ENCODE results near the gene GALNT18.

Gene GALNT18

GRCh38 chr11:11313902-11314692 is 307.7 kb downstream of the GALNT18 start:
- POLR2A ChIA-PET, result no interaction called here
- Histone ChIP-seq H3K4me1 (ENCODE audit: control insufficient read depth, insufficient read depth, low read length) (no peaks in the 10 kb centered on the region), H3K9me3 (ENCODE audit: control insufficient read depth, insufficient read depth, low read depth, low read length) (no peaks in the 10 kb centered on the region), H3K27ac (ENCODE audit: extremely low read depth, low read depth, low read length) (no peak overlapping the region), H3K36me3 (ENCODE audit: control insufficient read depth in 2 of 2, insufficient read depth in 1 of 2, low read length in 2 of 2) (no peaks in the 10 kb centered on the region), H3K4me3 (ENCODE audit: low read depth, low read length) (no peak overlapping the region)
- CTCF ChIA-PET, result no interaction called here
- TF ChIP-seq ZNF274 (IDR thresholded peaks at IDR 0.05; ENCODE audit: low read length) (no peak), ZNF274 (tag by site-specific recombination; IDR thresholded peaks at IDR 0.05; ENCODE audit: borderline replicate concordance) (no peak), OSR2 (tag by site-specific recombination; IDR thresholded peaks at IDR 0.05) (no peak), ZNF518A (tag by site-specific recombination; conservative IDR thresholded peaks at IDR 0.05; ENCODE audit: low read depth) (no peak), ZNF121 (tag by site-specific recombination; IDR thresholded peaks at IDR 0.05) (no peak), ZNF660 (tag by site-specific recombination; IDR thresholded peaks at IDR 0.05) (no peak)

GRCh38 chr11:11313426-11313825 is 308.4 kb downstream of the GALNT18 start:
- no peaks in the 10 kb centered on the region for H3K36me3 ChIP-seq (ENCODE audit: control insufficient read depth in 2 of 2, insufficient read depth in 1 of 2, low read length in 2 of 2)
- CTCF ChIA-PET, result interaction anchor here (0.9 kb wide), 1 partner anchor 158 kb away, joined by 3 read pairs; no protein-coding TSS in a partner anchor
- POLR2A ChIA-PET, result no interaction called here
- no peak for TF ChIP-seq ZBTB10 (tag by site-specific recombination; IDR thresholded peaks at IDR 0.05)
- TF ChIP-seq ZNF621 (tag by site-specific recombination; IDR thresholded peaks at IDR 0.05), result no peak
- TF ChIP-seq ZNF280D (tag by site-specific recombination; IDR thresholded peaks at IDR 0.05), result no peak
- no peak for TF ChIP-seq ZNF174 (tag by site-specific recombination; IDR thresholded peaks at IDR 0.05)
- TF ChIP-seq ZXDB (tag by site-specific recombination; IDR thresholded peaks at IDR 0.05), result no peak
- TF ChIP-seq GFI1B (tag by site-specific recombination; IDR thresholded peaks at IDR 0.05), result no peak
- TF ChIP-seq ZNF747 (tag by site-specific recombination; IDR thresholded peaks at IDR 0.05), result no peak
- no peak for TF ChIP-seq ZNF202 (tag by site-specific recombination; IDR thresholded peaks at IDR 0.05; ENCODE audit: borderline replicate concordance)
- TF ChIP-seq ZNF580 (tag by site-specific recombination; IDR thresholded peaks at IDR 0.05), result no peak
- TF ChIP-seq RBAK (tag by site-specific recombination; IDR thresholded peaks at IDR 0.05), result no peak
- TF ChIP-seq ZNF449 (tag by site-specific recombination; IDR thresholded peaks at IDR 0.05), result no peak
- no peak for TF ChIP-seq ZNF48 (tag by site-specific recombination; IDR thresholded peaks at IDR 0.05)
- TF ChIP-seq ZNF211 (tag by site-specific recombination; IDR thresholded peaks at IDR 0.05; ENCODE audit: low read depth), result no peak
- TF ChIP-seq SETDB1 (IDR thresholded peaks at IDR 0.05; ENCODE audit: insufficient read length, low read length), result no peak
- TF ChIP-seq ZNF350 (tag by site-specific recombination; IDR thresholded peaks at IDR 0.05), result no peak
- H3K4me1 ChIP-seq (ENCODE audit: control insufficient read depth, insufficient read depth, low read length), result no peaks in the 10 kb centered on the region
- H3K27ac ChIP-seq (ENCODE audit: extremely low read depth, low read depth, low read length), result no peak overlapping the region
- H3K4me3 ChIP-seq (ENCODE audit: low read depth, low read length), result no peak overlapping the region
- H3K9me3 ChIP-seq (ENCODE audit: control insufficient read depth, insufficient read depth, low read depth, low read length), result no peaks in the 10 kb centered on the region
